Astrocyte (in vitro differentiated cells and primary cell): ENCODE data around the gene RNF26.

Source experiments
- CTCF ChIP-seq: IDR thresholded peaks from 2 replicates; pipeline ENCODE4 v1.5.1; 2011; ENCODE audit warnings: low read depth, mild to moderate bottlenecking, inconsistent platforms, low read length, moderate library complexity; ENCODE audit not compliant: insufficient read depth
- EZH2 ChIP-seq: IDR thresholded peaks from 2 replicates; pipeline ENCODE4 v1.6.1; 2012; ENCODE audit warnings: mild to moderate bottlenecking, low read length, inconsistent platforms; ENCODE audit not compliant: insufficient read depth

DNA sequence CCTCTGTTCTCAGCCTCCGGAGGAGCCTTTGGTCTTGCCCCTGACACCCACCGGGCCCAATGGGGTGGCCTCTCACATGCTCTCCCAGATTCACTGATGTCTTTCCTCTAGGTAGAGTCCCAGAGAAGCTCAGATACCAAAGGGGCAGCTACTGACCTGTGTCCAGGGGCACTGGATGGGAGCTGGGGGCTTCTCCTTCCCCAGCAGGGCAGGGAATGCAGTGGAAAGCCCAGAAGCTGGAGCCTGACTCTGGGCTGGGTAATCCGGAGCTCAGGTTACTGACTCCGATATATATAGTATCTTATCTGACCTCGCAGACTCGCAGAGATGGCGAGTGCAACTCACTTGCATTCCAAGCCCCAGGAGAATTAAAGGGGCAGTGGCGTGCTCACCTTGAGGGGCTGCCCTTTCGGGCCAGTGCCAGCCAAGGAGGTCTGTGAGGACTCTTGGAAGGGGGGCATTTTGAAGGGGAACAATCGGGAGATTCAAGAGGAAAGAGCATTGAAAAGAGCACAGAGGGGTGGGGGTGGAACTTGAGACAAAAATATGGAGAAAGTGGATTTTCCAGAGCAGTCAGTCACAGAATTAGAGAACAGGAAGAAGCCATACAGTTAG is 44.6 kb downstream of the RNF26 start:
- no peak for TF ChIP-seq EZH2
- no peak for TF ChIP-seq CTCF
